Activated T-cell treated with anti-CD3 and anti-CD28 coated beads for 24 hours (primary cell): ENCODE results near the gene MAST3.
A peak's percentile ranks its signal among the peaks of the same experiment; 100 is the strongest.
"Not testable (repeated sequence)": the region's sequence is repeated elsewhere in the genome, so short reads cannot be mapped to it uniquely, and the experiment has no call there.

ENCODE experiments used
- DNase-seq: peaks from one replicate; pipeline ENCODE4 v3.0.0-alpha.2; 2020; ENCODE audit warnings: low read depth

MAST3 gene

DNA sequence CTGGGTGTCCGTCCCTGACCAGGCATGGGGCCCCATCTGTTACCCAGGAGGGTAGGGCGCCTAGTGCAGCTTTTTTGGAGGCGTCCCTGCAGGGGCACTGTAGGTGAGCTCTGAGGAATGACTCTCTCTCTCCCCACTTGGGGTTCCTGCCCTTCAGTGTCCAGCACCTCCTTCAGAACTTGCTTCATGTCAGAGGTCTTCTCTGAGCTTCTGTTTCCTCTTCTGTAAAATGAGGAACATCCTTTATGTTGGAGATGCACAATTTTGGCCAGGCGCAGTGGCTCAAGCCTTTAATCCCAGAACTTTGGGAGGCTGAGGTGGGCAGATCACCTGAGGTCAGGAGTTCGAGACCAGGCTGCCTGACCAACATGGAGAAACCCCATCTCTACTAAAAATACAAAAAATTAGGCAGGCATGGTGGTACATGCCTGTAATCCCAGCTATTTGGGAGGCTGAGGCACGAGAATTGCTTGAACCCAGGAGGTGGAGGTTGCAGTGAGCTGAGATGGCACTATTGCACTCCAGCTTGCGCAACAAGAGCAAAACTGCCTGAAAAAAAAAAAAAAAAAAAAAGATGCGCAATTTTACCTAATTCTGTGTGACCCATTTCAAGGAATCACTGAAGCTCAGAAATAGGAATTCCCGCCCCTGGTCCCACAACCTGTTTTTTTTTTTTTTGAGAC, 40.2 kb downstream of the MAST3 start:
- DNase-seq = no peak

DNA sequence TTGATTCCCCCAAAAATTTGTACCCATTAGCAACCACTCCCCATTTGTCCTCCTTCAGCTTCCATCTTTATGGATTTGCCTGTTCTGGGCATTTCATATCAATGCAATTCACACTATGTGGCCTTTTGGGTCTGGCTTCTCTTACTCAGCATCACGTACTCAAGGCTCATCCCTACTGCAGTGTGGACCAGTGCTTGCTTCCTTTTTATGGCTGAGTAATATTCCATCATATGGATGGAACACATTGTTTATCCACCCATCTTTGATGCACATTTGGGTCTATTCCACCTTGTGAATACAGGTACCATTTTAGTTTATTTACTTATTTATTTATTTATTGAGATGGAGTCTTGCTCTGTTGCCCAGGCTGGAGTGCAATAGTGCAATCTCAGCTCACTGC, 42.9 kb downstream of the MAST3 start:
- DNase-seq = no peak

DNA sequence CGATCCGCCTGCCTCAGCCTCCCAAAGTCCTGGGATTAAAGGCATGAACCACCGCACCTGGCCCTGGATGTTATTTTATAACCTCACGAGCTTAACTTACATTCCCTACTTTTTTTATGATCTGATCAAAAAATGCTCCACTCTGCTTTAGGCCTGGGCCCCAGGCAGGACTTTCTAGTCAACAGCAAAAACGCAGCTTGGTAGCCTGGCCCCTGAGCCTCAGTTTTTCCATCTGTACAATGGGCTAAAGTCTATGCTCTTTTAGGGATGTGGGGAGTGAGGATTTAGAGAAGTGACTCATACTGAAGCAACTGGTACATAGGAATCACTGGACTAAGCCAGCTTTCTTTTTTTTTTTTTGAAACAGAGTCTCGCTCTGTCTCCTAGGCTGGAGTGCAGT, 43.5 kb downstream of the MAST3 start:
- DNase-seq = no peak

DNA sequence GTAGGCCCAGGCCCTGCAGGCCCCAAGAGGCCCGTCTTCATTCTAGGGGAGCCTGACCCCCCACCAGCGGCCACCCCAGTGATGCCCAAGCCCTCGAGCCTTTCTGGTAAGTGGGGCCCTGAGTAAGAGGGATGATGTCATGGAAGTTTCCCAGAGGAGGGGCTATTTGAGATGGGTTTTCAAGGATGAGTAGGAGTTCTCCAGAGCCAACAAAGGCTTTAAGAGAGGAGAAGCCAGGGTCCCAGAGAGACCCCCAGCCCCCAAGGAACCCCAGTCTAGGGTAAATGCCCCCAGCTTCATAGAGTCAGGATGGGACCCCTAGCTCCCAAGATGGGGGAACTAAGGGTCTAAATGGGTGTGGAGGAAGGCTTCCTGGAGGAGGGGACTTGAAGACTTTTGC, 46.3 kb downstream of the MAST3 start:
- DNase-seq = no peak

DNA sequence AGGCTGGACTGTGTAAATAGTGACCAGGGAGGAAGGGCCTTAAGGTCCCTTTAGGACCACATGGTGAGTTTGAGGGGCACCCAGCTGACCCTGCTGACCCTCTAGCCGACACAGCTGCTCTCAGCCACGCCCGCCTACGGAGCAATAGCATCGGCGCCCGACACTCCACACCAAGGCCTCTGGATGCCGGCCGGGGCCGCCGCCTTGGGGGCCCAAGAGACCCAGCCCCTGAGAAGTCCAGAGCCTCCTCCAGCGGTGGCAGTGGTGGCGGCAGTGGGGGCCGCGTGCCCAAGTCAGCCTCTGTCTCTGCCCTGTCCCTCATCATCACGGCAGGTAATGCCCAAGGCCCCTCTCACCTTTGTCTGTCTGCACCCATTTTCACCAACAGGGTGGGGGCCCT, 46.8 kb downstream of the MAST3 start:
- no peak for DNase-seq

DNA sequence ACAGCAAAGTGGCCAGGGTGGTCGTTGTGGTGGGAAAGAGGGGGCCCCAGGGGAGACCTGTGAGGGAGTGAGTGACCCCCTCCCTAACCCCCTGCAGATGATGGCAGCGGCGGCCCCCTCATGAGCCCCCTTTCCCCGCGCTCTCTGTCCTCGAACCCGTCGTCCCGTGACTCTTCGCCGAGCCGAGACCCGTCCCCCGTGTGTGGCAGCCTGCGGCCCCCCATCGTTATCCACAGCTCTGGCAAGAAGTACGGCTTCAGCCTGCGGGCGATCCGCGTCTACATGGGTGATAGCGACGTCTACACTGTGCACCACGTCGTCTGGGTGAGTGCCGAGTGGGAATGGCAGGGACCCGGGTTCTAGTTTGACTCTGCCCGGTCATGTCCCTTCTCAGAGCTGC, 47.3 kb downstream of the MAST3 start:
- DNase-seq = no peak

DNA sequence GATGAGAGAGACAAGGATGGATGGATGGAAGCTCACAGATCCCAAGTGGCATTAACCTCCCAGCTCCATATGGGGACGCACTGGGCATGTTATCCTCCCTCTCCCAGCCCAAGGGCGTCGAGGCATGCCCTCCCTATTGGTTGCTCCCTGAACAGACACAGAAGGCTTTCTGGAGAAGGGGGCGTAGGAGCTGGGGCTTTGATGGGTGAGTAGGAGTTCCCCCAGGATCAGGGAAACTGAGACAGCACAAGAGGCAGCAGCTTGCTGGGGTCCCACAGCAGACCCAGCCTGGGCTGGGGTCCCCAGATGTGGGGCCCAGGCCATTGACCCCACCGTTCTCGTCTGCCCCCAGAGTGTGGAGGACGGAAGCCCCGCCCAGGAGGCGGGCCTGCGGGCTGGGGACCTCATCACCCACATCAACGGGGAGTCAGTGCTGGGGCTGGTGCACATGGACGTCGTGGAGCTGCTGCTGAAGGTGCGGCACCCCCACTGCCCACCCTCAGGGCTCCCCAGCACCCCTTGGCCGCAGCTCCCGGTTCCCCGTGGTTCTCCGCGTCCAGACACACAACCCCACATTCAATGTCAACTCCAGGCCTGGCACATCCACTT, 47.9 kb downstream of the MAST3 start:
- DNase-seq = no peak

DNA sequence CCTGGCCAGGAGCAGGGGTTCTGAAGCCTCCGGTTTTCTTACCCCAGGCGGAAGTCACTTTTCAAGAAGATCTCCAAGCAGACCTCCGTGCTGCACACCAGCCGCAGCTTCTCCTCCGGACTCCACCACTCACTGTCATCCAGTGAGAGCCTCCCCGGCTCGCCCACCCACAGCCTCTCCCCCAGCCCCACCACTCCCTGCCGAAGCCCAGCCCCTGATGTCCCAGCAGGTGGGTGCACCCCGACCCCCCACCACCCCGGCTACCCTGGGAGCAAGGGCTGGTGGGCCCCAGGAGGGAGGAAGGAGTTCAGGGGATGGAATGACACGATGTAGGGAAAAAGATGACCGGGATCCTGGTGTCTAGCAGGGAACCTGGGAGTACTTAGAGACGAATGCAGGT, 49.8 kb downstream of the MAST3 start:
- no peak for DNase-seq

DNA sequence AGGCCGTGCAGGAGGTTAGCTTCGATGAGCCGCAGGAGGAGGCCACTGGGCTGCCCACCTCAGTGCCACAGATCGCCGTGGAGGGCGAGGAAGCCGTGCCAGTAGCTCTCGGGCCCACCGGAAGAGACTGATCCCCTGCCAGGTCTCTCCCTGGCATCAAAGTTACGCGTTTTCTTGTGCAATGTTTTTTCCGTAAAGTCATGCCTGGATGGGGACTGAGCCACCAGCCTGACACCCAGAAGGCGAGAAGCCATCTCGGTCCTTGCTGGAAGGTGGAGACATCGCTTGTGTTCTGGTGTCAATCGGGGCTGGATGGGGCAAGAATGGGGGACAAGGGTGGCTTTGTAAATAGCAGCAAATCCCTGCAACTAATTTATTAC, 52.0 kb downstream of the MAST3 start:
- DNase-seq = no peak

DNA sequence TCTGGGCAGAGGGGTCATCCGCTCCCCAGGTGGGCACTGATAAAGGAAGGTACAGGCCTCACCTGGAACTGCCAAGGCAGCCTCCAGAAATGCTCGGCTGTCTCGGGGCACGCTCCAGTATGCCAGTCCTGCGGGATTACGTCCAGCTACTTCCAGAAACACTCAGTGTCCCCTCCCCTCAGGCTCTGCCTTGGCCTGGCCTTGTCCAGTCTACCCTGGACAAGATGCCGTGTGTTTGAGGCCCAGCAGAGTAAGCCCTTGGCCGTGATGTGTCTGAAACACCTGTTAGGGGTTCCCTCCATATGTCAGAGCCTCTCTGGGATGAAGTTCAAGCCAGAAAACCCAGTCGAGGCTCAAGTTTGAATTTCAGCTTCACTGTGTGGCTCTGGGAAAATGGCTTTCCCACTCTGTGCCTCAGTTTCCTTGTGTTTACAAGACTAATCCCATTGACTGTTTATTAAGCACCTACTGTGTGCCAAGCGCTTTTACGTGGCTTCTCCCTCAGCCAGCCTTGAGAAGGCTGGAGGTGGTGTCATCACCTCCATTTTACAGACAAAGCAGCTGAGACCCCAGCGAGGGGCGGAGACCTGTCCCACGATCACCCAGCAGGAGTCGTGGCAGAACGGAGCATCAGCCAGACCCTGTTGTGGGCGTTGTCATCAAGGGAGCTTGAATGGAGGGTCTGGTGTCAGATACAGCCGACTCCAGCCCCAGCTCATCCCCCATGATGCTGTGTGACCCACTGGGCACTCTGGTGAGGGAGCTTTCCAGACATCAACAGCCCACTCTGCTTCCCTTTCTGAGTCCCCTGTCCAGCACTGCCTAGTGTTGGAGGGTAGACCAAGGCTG, 53.4 kb downstream of the MAST3 start:
- DNase-seq = no peak

DNA sequence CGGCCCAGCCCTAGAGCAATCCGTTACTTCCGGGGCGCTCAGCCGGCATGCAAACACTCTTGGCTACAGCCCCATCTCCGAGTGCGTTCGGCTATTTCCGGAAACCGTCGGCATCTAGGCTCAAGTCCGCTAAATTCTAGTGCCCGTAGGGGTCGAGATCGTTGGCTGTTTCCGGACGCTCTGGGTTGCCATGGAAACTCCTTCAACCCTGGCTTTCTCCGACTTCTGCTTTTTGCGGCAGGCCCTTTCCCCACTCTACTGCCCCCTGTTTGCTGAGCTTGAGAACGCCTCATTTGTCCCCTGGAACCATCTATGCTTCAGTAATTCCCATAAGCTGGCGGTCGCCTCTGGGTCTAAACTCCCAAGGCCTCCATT, 54.9 kb downstream of the MAST3 start:
- DNase-seq = peak; percentile 96

DNA sequence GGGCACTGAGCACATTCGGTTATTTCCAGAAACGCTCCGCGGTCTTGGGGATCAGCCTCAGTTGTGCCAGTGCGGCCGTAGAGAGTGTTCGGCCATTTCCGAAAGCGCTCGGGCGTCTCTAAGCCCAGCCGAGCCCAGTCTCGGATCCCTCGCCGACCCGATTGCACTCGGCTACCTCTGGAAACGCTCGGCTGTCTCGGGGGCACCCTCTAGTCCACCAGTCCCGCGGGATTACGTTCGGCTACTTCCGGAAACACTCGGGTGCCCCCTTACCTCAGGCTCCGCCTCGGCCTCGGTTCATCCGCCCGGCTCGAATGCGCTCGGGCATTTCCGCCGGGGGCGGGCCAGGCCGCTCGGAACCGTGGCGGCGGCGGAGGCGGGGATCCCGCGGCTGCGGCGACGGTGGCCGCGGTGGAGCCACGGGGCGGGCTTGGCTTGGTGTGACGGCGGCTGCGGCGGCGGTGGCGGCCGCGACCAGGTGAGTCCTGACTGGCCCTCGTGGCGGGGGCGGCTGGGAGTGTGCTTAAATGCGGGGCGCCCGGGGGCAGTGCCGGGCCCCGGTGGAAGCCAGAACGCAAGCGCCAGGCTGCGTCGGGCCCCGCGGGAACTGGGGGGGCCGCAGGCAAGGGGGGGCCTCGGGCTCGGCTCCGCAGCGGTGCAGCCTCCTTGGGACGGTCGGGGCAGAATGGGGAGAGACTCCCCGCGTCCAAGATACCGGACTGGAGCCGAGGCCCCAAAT, 55.4 kb downstream of the MAST3 start, which contains the start of gene PIK3R2:
PIK3R2 (plus strand) TSS at position 347 of the 739 bp plus-strand sequence. CDS start 2,717 bp downstream, outside the sequence.
- peak; percentile 100 for DNase-seq

DNA sequence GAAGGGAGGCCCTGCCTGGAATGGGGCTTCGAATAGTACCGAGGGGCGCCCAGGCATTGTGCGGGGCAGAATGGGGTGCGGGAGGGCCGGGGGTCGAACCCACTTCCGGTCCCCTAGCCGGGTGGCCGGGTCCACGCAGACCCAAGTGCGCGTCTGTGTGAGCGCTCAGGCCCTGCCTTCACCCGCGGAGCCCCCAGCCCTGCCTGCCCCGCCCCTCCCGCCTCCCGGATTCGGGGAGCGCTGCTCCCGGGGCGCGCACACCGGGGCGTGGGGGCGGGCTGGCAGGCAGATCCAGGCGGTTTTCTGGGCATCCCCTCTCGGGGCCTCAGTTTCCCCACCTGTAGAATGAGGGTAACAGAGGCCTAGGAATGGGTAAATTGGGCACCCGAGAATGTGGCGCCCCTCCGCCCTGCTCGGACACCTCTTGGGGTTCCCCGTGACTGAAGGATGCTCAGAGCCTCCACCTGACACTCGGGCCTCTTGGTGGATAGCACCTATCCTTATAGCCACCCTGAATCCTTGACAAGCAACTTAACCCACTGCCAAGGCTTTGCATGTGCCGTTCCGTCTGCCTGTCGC, 56.1 kb downstream of the MAST3 start:
- DNase-seq = no peak

DNA sequence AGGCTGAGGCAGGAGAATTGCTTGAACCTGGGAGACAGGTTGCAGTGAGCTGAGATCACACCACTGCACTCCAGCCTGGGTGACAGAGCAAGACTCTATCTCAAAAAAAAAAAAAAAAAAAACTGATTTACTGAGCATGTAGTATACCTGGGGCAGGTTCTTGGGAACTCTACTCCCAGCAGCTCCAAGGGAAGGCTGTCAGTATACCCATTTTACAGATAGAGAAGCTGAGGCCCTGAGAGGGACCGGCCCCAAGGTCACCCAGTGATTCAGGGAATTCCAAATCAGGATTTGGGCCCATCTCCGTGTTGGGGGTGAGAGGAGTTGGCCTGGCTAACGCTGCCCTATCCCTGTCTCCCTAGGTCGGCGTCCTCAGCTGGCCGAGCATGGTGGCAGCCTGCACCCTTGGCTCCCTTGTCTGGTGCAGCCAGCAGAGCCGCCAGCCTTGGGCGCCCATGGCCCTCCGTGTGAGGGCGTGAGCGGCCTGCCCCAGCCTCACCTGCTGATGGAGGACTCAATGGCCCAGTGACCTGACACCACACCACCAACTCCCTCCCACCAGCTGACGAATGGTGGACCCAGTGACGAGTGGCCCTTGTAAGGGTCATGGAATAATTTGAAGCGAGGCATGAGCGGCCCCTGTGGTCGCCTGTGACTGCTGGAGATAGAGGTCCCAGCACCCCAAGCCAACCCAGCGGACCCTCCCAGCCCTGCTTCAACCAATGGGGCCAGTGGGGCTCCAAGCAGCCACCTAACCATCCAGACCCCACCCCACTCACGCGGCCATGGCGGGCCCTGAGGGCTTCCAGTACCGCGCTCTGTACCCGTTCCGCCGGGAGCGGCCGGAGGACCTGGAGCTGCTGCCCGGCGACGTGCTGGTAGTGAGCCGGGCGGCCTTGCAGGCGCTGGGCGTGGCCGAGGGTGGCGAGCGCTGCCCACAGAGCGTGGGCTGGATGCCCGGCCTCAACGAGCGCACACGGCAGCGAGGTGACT, 57.8 kb downstream of the MAST3 start:
- DNase-seq = no peak

DNA sequence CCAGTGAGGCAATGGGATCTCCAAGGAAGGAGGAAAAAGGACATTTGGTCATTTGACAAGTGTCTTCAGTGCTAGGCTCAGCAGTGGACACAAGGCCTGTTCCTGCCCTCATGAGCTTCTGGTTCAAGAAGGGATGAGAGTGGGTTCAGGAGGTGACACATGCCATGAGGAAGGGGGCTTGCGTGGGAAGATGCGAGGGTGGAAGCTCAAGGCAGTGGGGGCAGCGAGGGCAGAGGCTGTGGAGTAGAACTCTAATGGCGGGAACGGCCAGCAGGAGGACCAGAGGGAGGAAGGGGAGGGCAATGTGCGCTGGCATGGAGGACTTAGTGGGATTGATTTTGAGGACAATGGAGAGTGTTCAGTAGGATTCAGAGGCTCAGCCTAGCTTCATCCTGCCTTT, 58.7 kb downstream of the MAST3 start:
- no peak for DNase-seq

DNA sequence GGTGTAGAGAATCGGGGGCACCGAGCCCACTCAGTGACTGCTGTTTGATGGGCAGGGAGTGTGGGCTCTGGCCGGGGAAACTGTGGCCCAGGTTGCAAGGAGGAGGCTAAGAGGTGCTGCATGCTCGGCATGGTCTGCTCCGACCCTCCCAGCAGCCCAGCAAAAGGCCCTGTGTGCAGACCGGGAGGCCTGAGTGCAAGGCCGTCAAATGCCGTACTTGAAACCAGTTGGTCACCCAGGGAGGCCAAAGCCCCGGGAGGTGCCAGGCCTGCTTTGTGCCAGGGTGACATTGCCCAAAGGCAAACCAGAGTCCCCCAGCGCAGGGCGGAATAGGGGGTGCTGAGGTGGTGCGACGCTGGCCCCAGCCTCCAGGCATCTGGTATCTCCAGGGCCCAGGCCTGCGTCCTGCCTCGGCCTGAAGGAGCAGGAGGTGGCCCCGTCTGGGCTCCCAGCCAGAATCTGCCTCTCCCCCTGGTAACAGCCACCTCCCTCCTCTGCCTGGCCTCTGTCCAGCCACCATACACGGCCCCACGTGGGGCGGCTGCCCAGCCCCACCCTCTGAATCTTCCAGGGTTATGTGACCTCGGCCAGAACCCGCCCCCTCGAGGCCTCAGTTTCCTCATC, 59.4 kb downstream of the MAST3 start:
- DNase-seq = no peak

DNA sequence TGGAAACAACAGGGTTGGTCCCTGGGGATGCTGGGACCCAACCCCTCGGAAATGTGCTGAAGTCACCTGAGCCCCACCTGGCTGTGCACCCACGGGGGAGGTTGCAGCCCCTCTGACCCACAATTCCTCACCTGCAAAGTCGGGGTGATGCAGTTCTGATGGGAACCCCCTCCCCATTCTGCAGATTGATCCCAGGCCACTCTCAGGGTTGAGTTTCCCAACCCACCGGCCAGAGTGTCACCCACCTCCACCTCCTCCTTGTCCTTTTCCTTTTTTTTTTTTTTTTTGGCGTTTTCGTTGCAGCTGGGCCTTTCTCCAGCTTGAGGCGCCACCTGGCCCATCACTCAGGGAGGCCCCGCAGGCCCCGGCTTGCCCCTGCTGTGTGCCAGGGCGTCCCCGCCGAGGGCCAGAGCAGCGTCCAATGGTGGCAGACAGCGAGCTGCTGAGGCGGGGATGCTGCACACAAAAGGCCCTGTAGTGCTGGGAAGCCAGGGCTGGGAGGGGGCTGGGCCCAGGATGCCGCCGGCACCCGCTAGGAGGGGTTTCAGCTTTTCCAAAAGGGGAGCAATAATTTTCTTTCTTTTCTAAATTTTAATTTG, 60.0 kb downstream of the MAST3 start:
- no peak for DNase-seq

DNA sequence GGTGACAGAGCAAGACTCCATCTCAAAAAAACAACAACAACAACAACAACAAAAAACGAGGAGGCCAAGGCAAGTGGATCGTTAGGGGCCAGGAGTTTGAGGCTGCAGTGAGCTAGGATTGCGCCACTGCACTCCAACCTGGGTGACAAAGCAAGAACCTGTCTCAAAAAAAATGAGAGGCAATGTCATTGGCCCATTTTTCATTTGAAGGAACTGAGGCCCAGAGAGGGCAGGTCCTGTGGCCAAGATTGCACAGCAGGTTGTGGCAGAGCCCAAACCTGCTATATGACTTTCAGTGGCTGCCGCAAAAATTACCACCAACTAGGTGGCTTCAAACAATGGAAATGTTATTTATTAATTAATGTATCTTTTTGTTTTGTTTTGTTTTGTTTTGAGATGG, 60.9 kb downstream of the MAST3 start:
- DNase-seq = no peak

DNA sequence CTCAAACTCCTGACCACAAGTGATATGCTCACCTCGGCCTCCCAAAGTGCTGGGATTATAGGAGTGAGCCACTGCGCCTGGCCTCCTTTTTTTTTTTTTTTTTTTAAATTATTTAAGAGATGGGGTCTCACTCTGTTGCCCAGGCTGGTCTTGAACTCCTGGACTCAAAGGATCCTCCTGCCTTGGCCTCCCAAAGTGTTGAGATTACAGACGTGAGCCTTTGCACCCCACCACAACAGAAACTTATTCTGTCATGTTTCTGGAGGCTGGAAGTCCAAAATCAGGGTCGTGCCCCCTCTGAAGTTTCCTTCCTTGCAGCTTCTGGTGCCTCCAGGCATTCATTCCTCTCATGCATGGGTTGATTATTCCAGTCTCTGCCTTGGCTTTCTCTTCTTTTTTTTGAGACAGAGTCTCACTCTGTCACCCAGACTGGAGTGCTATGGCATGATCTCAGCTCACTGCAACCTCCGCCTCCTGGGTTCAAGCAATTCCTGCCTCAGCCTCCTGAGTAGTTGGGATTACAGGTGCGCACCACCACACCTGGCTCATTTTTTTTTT, 61.6 kb downstream of the MAST3 start:
- not testable (repeated sequence) for DNase-seq

DNA sequence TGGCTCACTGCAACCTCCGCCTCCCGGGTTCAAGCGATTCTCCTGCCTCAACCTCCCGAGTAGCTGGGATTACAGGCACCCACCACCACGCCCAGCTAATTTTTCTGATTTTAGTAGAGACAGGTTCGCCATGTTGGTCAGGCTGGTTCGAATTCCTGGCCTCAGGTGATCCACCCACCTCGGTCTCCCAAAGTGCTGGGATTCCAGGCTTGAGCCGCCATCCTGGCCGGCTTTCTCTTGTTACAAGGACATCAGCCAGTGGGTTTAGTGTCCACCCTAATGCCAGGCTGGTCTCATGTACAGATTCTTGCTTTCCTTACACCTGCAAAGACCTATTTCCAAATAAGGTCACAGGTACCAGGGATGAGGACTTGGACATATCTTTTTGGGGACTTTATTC, 62.2 kb downstream of the MAST3 start:
- no peak for DNase-seq
